Caco-2 (cell line): ENCODE results near the gene OLFM2. TPM values are rescaled to one million over a fixed set of nuclear protein-coding genes. Genes with fewer than 3 reads are reported as not detected.

Experiments used
- BruUV-seq: library from RNA; stranded (reverse); fragments of 400-500 nt; replicated peaks from 2 replicates; lab custom pipeline; 2021; lab: Mats Ljungman, UMichigan
- CTCF ChIA-PET: fragments of 300-600 bp; sonication (Branson Sonifier 250); formaldehyde crosslinking; loops from one replicate; lab custom pipeline; 2022; ENCODE audit warnings: antibody characterized with exemption; lab: Charles Lee
- POLR2A ChIA-PET: fragments of 300-600 bp; sonication (Branson Sonifier 250); formaldehyde crosslinking; loops from one replicate; lab custom pipeline; 2022; ENCODE audit warnings: antibody characterized with exemption; lab: Charles Lee
- DNase-seq, 2 experiments: peaks; one replicate each; pipeline versions ENCODE4 v3.0.0 to v3.0.0-alpha.2; 2020 to 2022
- H3K27me3 ChIP-seq: replicated peaks from 2 replicates; pipeline ENCODE4 v1.6.0; 2011; ENCODE audit warnings: low read length; ENCODE audit not compliant: control insufficient read depth, insufficient read depth
- H3K36me3 ChIP-seq: 2 replicates; pipeline ENCODE4 v1.5.1; 2011; ENCODE audit warnings: low read length; ENCODE audit not compliant: control insufficient read depth, insufficient read depth
- H3K4me1 ChIP-seq: fragments of 250-450 bp; sonication (Bioruptor Pico); 2 replicates; pipeline ENCODE4 v1.5.1; 2020; ENCODE audit warnings: mild to moderate bottlenecking
- H3K4me3 ChIP-seq: 2 replicates; pipeline ENCODE4 v1.5.1; 2011; ENCODE audit warnings: low read depth, mild to moderate bottlenecking, control low read depth, low read length
- H3K9me3 ChIP-seq: fragments of 250-450 bp; sonication (Bioruptor Pico); 2 replicates; pipeline ENCODE4 v1.5.1; 2020; ENCODE audit warnings: mild to moderate bottlenecking, moderate library complexity
- H3K27ac Mint-ChIP-seq: one replicate; pipeline ENCODE4 v1.8.0; 2022; ENCODE audit warnings: mixed read lengths; ENCODE audit not compliant: unreplicated experiment
- H3K27me3 Mint-ChIP-seq: one replicate; pipeline ENCODE4 v1.8.0; 2022; ENCODE audit warnings: mixed read lengths; ENCODE audit not compliant: insufficient read depth, unreplicated experiment
- H3K36me3 Mint-ChIP-seq: one replicate; pipeline ENCODE4 v1.8.0; 2022; ENCODE audit warnings: mild to moderate bottlenecking, mixed read lengths; ENCODE audit not compliant: insufficient read depth, unreplicated experiment
- H3K4me1 Mint-ChIP-seq: one replicate; pipeline ENCODE4 v1.8.0; 2022; ENCODE audit warnings: low read depth, mixed read lengths; ENCODE audit not compliant: unreplicated experiment
- H3K4me3 Mint-ChIP-seq: one replicate; pipeline ENCODE4 v1.8.0; 2022; ENCODE audit warnings: mild to moderate bottlenecking, moderate library complexity, mixed read lengths; ENCODE audit not compliant: unreplicated experiment
- H3K9me3 Mint-ChIP-seq: one replicate; pipeline ENCODE4 v1.8.0; 2022; ENCODE audit warnings: mixed read lengths; ENCODE audit not compliant: unreplicated experiment
- CTCF ChIP-seq, 2 experiments: fragments of 200-600 bp in 1 of 2; IDR thresholded peaks; 1 replicate in 1 of 2; 2 replicates in 1 of 2; pipeline versions ENCODE4 v1.5.1 to v1.8.0; 2011 to 2022; ENCODE audit warnings: antibody characterized with exemption in 1 of 2, control low read depth in 1 of 2, inconsistent platforms in 1 of 2, low read depth in 1 of 2, low read length in 1 of 2, mild to moderate bottlenecking in 1 of 2, moderate library complexity in 1 of 2; ENCODE audit not compliant: insufficient read depth in 1 of 2, severe bottlenecking in 1 of 2, unreplicated experiment in 1 of 2
- intact Hi-C: fragments of 100-400 bp; cut with micrococcal nuclease; formaldehyde crosslinking; loops from one replicate; pipeline ENCODE4 v1.10.0; 2022; ENCODE audit not compliant: unreplicated experiment
- total RNA-seq: library from RNA; stranded (reverse); gene quantifications from 2 replicates; pipeline ENCODE4 v1.2.3, GENCODE V29; 2022

Gene OLFM2
- total RNA-seq, 1 experiment from 2014 or later = 0.34 TPM

GRCh38 chr19:9858766-9859165, 77.5 kb downstream of the OLFM2 start:
- intact Hi-C loops = no loop called here
- peaks cover 5% of the 10 kb centered on the region for H3K9me3 Mint-ChIP-seq
- Histone ChIP-seq H3K9me3 (no peaks in the 10 kb centered on the region), H3K4me3 (no peak overlapping the region), H3K27me3 (no peaks in the 10 kb centered on the region), H3K4me1 (no peaks in the 10 kb centered on the region), H3K36me3 (no peaks in the 10 kb centered on the region)
- ChIA-PET POLR2A (interaction anchor here (0.6 kb wide), 1 partner anchor 30 kb away, joined by 3 read pairs; no protein-coding TSS in a partner anchor), CTCF (no interaction called here)
- H3K36me3 Mint-ChIP-seq = peaks cover 4% of the 10 kb centered on the region
- no peak for TF ChIP-seq CTCF (IDR thresholded peaks at IDR 0.05; ENCODE audit: insufficient read depth in 1 of 2, low read depth in 1 of 2, low read length in 1 of 2, severe bottlenecking in 1 of 2, unreplicated experiment in 1 of 2)
- no peak for DNase-seq
- H3K27me3 Mint-ChIP-seq = peaks cover 3% of the 10 kb centered on the region
- H3K27ac Mint-ChIP-seq = no peak overlapping the region
- BruUV-seq = no TSS peak
- no peaks in the 10 kb centered on the region for H3K4me1 Mint-ChIP-seq
- no peak overlapping the region for H3K4me3 Mint-ChIP-seq

DNA sequence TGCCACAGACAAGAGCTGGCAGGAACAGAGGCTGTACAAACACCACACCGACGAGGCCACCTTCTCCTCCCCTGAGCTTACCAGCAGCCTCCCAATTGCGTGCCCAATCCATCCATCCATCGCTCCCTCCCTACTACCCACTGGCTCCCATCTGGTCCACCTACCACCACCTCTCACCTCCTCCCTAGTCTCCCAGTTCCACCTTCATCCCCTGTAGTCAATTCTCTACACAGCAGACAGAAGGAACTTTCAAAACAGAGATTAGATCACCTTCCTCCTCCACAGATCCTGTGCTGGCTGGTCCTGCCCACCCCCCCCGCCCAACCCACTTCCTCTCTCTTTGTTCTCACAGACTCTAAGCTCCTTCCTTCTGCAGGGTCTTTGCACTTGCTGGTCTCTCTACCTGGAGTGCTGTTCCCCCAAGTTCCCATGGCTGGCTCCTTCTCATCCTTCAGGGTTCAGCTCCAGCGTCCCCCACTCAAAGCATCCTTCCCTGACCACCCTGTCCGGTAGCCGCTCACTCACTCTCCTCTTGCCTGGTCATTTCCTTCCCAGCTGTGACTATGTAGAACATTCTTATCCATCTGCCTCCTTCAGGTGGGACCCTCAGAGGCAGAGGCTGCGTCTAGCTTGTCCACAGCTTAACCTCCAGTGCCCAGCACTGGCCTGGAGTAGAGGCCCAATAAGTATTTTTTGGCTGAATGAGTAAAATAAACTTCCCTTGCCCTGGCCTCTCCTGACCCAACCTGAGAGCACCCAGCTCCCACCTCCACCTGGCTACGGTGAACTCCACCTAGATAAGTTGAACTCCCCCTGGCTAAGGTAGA, 78.2 kb downstream of the OLFM2 start:
- BruUV-seq = no TSS peak
- no peaks in the 10 kb centered on the region for H3K27me3 ChIP-seq
- Mint-ChIP-seq H3K27ac (no peak overlapping the region), H3K4me3 (no peak overlapping the region), H3K4me1 (no peaks in the 10 kb centered on the region), H3K9me3 (peaks cover 10% of the 10 kb centered on the region), H3K36me3 (peaks cover 7% of the 10 kb centered on the region), H3K27me3 (peaks cover 3% of the 10 kb centered on the region)
- no peak for DNase-seq
- no peaks in the 10 kb centered on the region for H3K9me3 ChIP-seq
- H3K36me3 ChIP-seq = no peaks in the 10 kb centered on the region
- ChIA-PET POLR2A (no interaction called here), CTCF (no interaction called here)
- no peak for TF ChIP-seq CTCF (IDR thresholded peaks at IDR 0.05; ENCODE audit: insufficient read depth in 1 of 2, low read depth in 1 of 2, low read length in 1 of 2, severe bottlenecking in 1 of 2, unreplicated experiment in 1 of 2)
- H3K4me1 ChIP-seq = no peaks in the 10 kb centered on the region
- H3K4me3 ChIP-seq = no peak overlapping the region
- intact Hi-C loops = no loop called here

DNA sequence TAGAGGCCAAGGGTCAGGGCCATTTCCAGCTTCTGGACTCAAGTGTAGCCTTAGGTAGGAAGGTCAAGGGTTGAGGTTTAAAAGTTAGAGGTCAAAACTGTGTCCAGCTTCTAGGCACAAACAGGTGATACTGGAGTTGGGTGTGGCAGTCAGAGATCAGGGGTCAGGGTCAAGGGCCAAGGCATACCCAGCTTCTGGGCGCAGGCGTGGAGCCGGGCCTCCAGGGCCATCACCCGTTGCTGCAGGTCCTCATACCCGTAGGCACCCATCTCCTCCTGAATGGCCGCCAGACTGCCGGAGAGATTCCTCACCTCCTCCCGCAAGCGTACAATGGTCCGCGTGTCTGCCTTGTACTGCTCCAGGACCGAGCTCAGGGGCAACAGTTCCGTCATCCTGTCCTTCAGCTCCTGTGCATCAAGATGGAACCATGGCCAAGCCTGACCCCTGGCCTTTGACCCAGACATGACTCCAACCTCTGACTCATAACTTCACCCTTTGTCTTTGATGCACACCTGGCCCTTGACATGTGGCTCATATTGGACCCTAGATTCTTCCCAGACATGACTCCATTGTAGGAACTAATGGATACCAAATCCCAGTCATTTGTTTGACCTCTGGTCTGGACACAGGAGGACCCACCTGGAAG, 79.1 kb downstream of the OLFM2 start:
- CTCF ChIA-PET = no interaction called here
- intact Hi-C loops = no loop called here
- no peak for TF ChIP-seq CTCF (IDR thresholded peaks at IDR 0.05; ENCODE audit: insufficient read depth in 1 of 2, low read depth in 1 of 2, low read length in 1 of 2, severe bottlenecking in 1 of 2, unreplicated experiment in 1 of 2)
- Mint-ChIP-seq H3K4me1 (no peaks in the 10 kb centered on the region), H3K4me3 (no peak overlapping the region), H3K27me3 (peaks cover 3% of the 10 kb centered on the region), H3K27ac (no peak overlapping the region), H3K36me3 (peaks cover 7% of the 10 kb centered on the region), H3K9me3 (peaks cover 10% of the 10 kb centered on the region)
- DNase-seq = no peak
- H3K4me3 ChIP-seq = no peak overlapping the region
- no peaks in the 10 kb centered on the region for H3K4me1 ChIP-seq
- POLR2A ChIA-PET = interaction anchor here (0.7 kb wide), 1 partner anchor 273 kb away, joined by 3 read pairs; the partner anchor contains the start of gene ZNF121
- H3K36me3 ChIP-seq = no peaks in the 10 kb centered on the region
- no peaks in the 10 kb centered on the region for H3K27me3 ChIP-seq
- no peaks in the 10 kb centered on the region for H3K9me3 ChIP-seq
- no TSS peak for BruUV-seq
